ENCODE measurements around the gene DYNC2LI1. TPM values are rescaled to one million over a fixed set of nuclear protein-coding genes. Genes with fewer than 3 reads are reported as not detected.

DYNC2LI1 gene
- total RNA-seq, 6 experiments from 2014 or later = 8.4 to 12.3 (median 10.0) TPM

DNA sequence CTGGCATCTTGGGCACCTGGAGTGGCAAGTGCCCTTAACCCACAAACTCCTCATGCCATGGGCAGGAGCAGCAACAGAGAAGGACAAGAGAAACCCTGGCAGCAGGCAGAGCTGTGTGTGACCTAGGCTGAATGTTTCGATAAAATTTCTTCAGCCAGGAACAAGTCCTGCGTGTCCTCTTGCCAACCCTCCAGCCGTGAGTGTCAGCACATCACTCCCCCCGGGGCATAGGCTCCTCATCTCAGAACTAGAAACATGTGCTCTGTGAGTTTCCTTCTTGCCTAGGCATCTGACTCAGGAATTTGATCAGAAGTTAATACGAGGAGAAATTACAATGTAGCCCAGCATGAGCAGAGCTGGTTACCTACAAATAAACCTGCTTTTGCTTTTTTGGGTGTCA is 67.1 kb downstream of the DYNC2LI1 start:
- Mint-ChIP-seq H3K4me3 (no peak overlapping the region), H3K36me3 (ENCODE audit: low read depth) (no peaks in the 10 kb centered on the region), H3K4me1 (ENCODE audit: low read depth) (no peaks in the 10 kb centered on the region), H3K9me3 (no peaks in the 10 kb centered on the region), H3K27me3 (ENCODE audit: insufficient read depth) (peaks cover 17% of the 10 kb centered on the region), H3K27ac (no peak overlapping the region)
- TF ChIP-seq CTCF (IDR thresholded peaks at IDR 0.05) = no peak
- DNase-seq = no peak

DNA sequence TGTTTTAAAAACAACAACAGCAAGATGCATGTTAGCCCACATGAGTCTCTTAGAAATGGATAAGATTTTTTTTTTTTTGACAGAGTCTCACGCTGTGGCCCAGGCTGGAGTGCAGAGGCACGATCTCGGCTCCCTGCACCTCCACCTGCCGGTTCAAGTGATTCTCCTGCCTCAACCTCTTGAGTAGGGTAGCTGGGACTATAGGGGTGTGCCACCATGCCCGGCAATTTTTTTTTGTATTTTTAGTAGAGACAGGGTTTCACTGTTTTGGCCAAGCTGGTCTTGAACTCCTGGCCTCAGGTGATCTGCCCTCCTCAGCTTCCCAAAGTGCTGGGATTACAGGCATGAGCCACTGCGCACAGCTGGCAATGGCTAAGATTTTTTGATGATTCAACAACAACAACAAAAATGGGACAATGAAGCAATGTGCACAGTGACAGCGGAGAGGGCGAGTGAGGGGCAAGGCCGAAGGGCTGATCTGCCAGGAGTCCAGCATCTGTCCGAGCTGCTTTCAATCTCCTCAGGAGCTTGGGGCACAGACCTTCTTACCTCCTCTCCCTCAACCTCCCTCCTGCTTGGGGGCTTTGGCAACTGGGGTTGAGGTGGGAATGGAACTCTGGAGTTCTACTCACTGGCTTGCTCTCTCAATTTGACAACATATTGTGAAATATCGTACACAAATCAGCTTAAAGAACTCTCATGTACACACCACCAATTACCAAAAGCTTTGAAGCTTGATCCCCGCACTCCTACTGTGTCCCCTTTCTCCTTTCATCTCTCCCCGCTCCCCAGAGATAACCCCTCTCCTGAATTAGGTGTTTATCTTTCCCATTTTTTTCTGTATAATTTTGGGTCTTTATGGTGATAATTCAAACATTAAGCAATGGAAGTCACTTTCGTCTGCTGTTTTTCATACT is 68.4 kb downstream of the DYNC2LI1 start:
- no peak for DNase-seq
- H3K36me3 Mint-ChIP-seq (ENCODE audit: low read depth) = no peaks in the 10 kb centered on the region
- H3K27ac Mint-ChIP-seq = no peak overlapping the region
- peaks cover 18% of the 10 kb centered on the region for H3K27me3 Mint-ChIP-seq (ENCODE audit: insufficient read depth)
- TF ChIP-seq CTCF (IDR thresholded peaks at IDR 0.05) = no peak
- no peaks in the 10 kb centered on the region for H3K4me1 Mint-ChIP-seq (ENCODE audit: low read depth)
- H3K9me3 Mint-ChIP-seq = no peaks in the 10 kb centered on the region
- no peak overlapping the region for H3K4me3 Mint-ChIP-seq

DNA sequence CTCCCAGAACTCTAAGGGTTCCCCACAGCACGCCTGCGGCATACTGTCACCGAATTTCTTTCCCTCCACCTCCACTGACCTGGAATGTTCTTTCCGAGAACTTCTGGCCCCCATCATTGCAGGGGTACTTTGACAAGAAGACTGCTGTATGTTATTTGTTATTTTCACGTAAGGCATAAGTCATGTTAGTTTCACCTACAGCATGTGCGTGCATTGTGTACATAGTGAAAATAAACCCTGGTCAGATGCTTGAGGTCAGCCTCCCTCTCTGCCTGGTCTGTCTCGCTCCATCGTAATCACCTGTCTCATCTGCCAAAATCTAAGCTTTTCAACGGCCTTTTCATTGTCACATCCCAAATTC is 69.0 kb downstream of the DYNC2LI1 start:
- no peak overlapping the region for H3K4me3 Mint-ChIP-seq
- no peaks in the 10 kb centered on the region for H3K4me1 Mint-ChIP-seq (ENCODE audit: low read depth)
- no peaks in the 10 kb centered on the region for H3K9me3 Mint-ChIP-seq
- H3K27me3 Mint-ChIP-seq (ENCODE audit: insufficient read depth) = peaks cover 20% of the 10 kb centered on the region
- no peak overlapping the region for H3K27ac Mint-ChIP-seq
- no peak for TF ChIP-seq CTCF (IDR thresholded peaks at IDR 0.05)
- no peak for DNase-seq
- H3K36me3 Mint-ChIP-seq (ENCODE audit: low read depth) = no peaks in the 10 kb centered on the region

DNA sequence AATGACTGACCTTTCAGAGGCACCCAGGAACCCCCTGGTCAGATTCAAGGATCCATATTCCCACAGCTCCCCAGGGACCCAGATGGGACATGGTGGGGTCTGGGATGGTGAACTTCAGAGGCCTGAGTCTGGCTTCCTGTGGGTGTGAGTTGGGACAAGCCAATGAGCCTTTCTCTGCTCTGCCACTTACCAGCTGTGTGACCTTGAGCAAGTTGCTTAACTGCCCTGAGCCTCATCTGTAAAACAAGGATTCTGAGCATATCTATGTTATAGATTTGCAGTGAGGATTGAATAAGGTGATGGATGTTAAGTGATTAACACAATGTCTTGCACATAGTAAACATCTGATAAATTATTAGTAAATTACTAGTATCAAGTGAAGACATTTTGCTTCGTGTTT is 71.3 kb downstream of the DYNC2LI1 start:
- no peaks in the 10 kb centered on the region for H3K9me3 Mint-ChIP-seq
- peaks cover 34% of the 10 kb centered on the region for H3K27me3 Mint-ChIP-seq (ENCODE audit: insufficient read depth)
- no peaks in the 10 kb centered on the region for H3K36me3 Mint-ChIP-seq (ENCODE audit: low read depth)
- H3K4me3 Mint-ChIP-seq = no peak overlapping the region
- no peak for TF ChIP-seq CTCF (IDR thresholded peaks at IDR 0.05)
- H3K27ac Mint-ChIP-seq = no peak overlapping the region
- H3K4me1 Mint-ChIP-seq (ENCODE audit: low read depth) = no peaks in the 10 kb centered on the region
- DNase-seq = no peak

- no peak for TF ChIP-seq CTCF (IDR thresholded peaks at IDR 0.05)
- no peak for DNase-seq
- no peaks in the 10 kb centered on the region for H3K36me3 Mint-ChIP-seq (ENCODE audit: low read depth)
- no peak overlapping the region for H3K27ac Mint-ChIP-seq
- peaks cover 30% of the 10 kb centered on the region for H3K27me3 Mint-ChIP-seq (ENCODE audit: insufficient read depth)
- H3K9me3 Mint-ChIP-seq = no peaks in the 10 kb centered on the region
- no peaks in the 10 kb centered on the region for H3K4me1 Mint-ChIP-seq (ENCODE audit: low read depth)
- H3K4me3 Mint-ChIP-seq = no peak overlapping the region
Observed at GRCh38 chr2:43846140-43846793, 72.4 kb downstream of the DYNC2LI1 start.

Measured in HFFc6 (cell line).